HL-60 (cell line): ENCODE results near the gene P2RY6.

Source experiments
- POLR2AphosphoS5 ChIP-seq: IDR thresholded peaks from 2 replicates; pipeline ENCODE4 v1.6.1; 2012; ENCODE audit warnings: low read depth
- TF ChIP-seq, protein P1 (sequence below): IDR thresholded peaks from 2 replicates; pipeline ENCODE4 v1.6.1; 2012; ENCODE audit warnings: low read depth; ENCODE audit not compliant: insufficient replicate concordance
- TF ChIP-seq, protein P2 (sequence below): IDR thresholded peaks from one replicate; pipeline ENCODE4 v1.5.1; 2011; ENCODE audit warnings: low read length, control low read depth, inconsistent platforms; ENCODE audit not compliant: insufficient read depth

- TF ChIP-seq, protein P1, sequence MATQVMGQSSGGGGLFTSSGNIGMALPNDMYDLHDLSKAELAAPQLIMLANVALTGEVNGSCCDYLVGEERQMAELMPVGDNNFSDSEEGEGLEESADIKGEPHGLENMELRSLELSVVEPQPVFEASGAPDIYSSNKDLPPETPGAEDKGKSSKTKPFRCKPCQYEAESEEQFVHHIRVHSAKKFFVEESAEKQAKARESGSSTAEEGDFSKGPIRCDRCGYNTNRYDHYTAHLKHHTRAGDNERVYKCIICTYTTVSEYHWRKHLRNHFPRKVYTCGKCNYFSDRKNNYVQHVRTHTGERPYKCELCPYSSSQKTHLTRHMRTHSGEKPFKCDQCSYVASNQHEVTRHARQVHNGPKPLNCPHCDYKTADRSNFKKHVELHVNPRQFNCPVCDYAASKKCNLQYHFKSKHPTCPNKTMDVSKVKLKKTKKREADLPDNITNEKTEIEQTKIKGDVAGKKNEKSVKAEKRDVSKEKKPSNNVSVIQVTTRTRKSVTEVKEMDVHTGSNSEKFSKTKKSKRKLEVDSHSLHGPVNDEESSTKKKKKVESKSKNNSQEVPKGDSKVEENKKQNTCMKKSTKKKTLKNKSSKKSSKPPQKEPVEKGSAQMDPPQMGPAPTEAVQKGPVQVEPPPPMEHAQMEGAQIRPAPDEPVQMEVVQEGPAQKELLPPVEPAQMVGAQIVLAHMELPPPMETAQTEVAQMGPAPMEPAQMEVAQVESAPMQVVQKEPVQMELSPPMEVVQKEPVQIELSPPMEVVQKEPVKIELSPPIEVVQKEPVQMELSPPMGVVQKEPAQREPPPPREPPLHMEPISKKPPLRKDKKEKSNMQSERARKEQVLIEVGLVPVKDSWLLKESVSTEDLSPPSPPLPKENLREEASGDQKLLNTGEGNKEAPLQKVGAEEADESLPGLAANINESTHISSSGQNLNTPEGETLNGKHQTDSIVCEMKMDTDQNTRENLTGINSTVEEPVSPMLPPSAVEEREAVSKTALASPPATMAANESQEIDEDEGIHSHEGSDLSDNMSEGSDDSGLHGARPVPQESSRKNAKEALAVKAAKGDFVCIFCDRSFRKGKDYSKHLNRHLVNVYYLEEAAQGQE = no peak
- TF ChIP-seq, protein P2, sequence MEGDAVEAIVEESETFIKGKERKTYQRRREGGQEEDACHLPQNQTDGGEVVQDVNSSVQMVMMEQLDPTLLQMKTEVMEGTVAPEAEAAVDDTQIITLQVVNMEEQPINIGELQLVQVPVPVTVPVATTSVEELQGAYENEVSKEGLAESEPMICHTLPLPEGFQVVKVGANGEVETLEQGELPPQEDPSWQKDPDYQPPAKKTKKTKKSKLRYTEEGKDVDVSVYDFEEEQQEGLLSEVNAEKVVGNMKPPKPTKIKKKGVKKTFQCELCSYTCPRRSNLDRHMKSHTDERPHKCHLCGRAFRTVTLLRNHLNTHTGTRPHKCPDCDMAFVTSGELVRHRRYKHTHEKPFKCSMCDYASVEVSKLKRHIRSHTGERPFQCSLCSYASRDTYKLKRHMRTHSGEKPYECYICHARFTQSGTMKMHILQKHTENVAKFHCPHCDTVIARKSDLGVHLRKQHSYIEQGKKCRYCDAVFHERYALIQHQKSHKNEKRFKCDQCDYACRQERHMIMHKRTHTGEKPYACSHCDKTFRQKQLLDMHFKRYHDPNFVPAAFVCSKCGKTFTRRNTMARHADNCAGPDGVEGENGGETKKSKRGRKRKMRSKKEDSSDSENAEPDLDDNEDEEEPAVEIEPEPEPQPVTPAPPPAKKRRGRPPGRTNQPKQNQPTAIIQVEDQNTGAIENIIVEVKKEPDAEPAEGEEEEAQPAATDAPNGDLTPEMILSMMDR = no peak
- TF ChIP-seq POLR2AphosphoS5 = no peak
Measured at GRCh38 chr11:73327812-73328364, 55.8 kb downstream of the P2RY6 start.
